HS-5 (cell line): ENCODE data around the gene EPHA1.

Experiments
- DNase-seq: peaks from one replicate; pipeline ENCODE4 v3.0.0-alpha.2; 2012; ENCODE audit warnings: low read depth

Gene EPHA1

GRCh38 chr7:143347950-143348349 is 60.7 kb downstream of the EPHA1 start:
- no peak for DNase-seq

DNA sequence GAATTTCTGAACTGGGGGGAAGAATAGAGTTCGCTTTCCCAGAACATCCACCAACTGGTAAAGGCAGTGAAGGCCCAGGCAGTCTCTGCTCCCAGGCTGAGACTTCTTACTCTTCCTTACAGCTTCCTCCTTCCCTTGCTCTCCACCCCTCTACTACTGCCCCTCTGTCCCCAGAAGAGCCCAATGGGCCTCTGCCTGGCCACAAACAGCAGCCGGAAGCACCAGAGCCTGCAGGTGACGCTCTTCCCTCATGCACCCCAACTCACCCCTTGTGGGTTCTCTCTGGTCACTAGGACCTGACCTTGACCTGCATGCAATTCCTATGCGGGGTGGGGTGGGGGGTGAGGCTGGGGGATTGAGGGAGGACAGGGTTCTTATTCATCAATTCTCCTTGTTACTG is 62.6 kb downstream of the EPHA1 start:
- no peak for DNase-seq

DNA sequence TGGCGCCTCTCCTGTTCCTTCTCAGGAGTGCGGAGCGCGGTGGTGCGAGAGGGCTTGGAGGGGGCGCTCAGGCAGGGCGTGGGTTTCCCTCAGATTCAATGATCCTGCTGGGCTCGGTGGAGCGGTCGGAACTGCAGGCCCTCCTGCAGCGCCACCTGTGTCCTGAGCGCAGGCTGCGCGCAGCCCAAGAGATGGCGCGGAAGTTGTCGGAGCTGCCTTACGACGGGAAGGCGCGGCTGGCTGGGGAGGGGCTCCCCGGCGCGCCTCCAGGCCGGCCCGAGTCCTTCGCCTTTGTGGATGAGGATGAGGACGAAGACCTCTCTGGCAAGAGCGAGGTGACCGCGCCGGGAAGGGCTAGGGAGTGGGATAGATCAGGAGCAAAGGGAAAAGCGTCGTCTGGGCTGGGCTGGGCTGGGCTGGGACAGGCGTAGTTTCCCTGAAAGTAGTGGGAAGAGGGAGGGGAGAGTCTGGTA is 63.2 kb downstream of the EPHA1 start:
- no peak for DNase-seq

- no peak for DNase-seq
These were observed 65.1 kb downstream of the EPHA1 start for GRCh38 chr7:143343596-143343995.

GRCh38 chr7:143341842-143342241 is 66.8 kb downstream of the EPHA1 start:
- DNase-seq = no peak
